GM12878 (cell line): Measurements from ENCODE around the gene STARD4. TPM values are rescaled to one million over a fixed set of nuclear protein-coding genes. Genes with fewer than 3 reads are reported as not detected.

ENCODE experiments used
- BACH1 ChIP-seq: fragments of 450-650 bp; IDR thresholded peaks from 2 replicates; pipeline ENCODE4 v1.6.1; 2017; ENCODE audit warnings: mild to moderate bottlenecking, borderline replicate concordance
- CUX1 ChIP-seq: IDR thresholded peaks from 2 replicates; pipeline ENCODE4 v1.6.1; 2012; ENCODE audit warnings: improper control_type of control experiment, low read depth, low read length; ENCODE audit not compliant: insufficient replicate concordance
- JUNB ChIP-seq: IDR thresholded peaks from 2 replicates; pipeline ENCODE4 v1.6.1; 2016; ENCODE audit warnings: antibody characterized with exemption, mild to moderate bottlenecking
- SREBF1 ChIP-seq: IDR thresholded peaks from 2 replicates; pipeline ENCODE4 v1.6.1; 2012; ENCODE audit warnings: mild to moderate bottlenecking, low read length
- YBX1 ChIP-seq: fragments of 450-650 bp; IDR thresholded peaks from 2 replicates; pipeline ENCODE4 v1.6.1; 2016; ENCODE audit warnings: antibody characterized with exemption
- polyA plus RNA-seq, 11 experiments: library from polyadenylated mRNA; depleted of rRNA in 4 of 11; unstranded in 6 of 11; stranded (reverse) in 5 of 11; fragments of >200 nt; fragmentation: Nextera tagmentation in 4 of 11; fragmentation: Illumina TruSeq in 1 of 11; extraction: Ambion mirVana in 4 of 11; extraction: Trizol in 1 of 11; gene quantifications; 1 replicate in 1 of 11; 2 replicates in 10 of 11; pipeline versions ENCODE4 v1.2.1 to v1.2.3, GENCODE V29; 2011 to 2016; ENCODE audit warnings: inconsistent platforms in 2 of 11, missing spikeins in 2 of 11, low read depth in 1 of 11
- total RNA-seq, 4 experiments: library from RNA; depleted of rRNA in 3 of 4; stranded (reverse); fragments of >200 nt in 3 of 4; fragmentation: Illumina TruSeq in 1 of 4; extraction: Trizol in 1 of 4; gene quantifications; 2 replicates each; pipeline versions ENCODE4 v1.2.1 to v1.2.3, GENCODE V29; 2013 to 2021

Gene STARD4
- total and polyA plus RNA-seq, 10 of the 15 experiments (the other 5 are each of a cell fraction or from before 2014, with no cell fraction given), result 41.9 to 190 (median 71.6) TPM

- TF ChIP-seq CUX1 (no peak), BACH1 (no peak), SREBF1 (no peak), JUNB (no peak), YBX1 (no peak)
Observed at GRCh38 chr5:111447099-111447498, 65.2 kb downstream of the STARD4 start (continued).

Other genes starting within 250 kb of the STARD4 start
- gene NREP, start 244.7 kb upstream of the STARD4 start, total RNA-seq (2014; rRNA removed), result 25.4 and 31.3 TPM in 2 replicates
- gene NREP, start 244.7 kb upstream of the STARD4 start, total RNA-seq (2014; rRNA removed; fragmentation: Illumina TruSeq; extraction: Trizol), result 33.4 and 34.4 TPM in 2 replicates
- 32.9 and 34.5 TPM in 2 replicates for gene NREP, start 244.7 kb upstream of the STARD4 start, total RNA-seq (2021)
- 117 and 138 TPM in 2 replicates for gene NREP, start 244.7 kb upstream of the STARD4 start, polyA plus RNA-seq (2011; rRNA removed)
- 59.7 and 76.3 TPM in 2 replicates for gene NREP, start 244.7 kb upstream of the STARD4 start, polyA plus RNA-seq (2014; fragmentation: Illumina TruSeq; extraction: Trizol)
- gene NREP, start 244.7 kb upstream of the STARD4 start, polyA plus RNA-seq (2014; fragmentation: Nextera tagmentation; extraction: Ambion mirVana), result 10 to 100 TPM; 20.6 to 21.0 TPM
- gene NREP, start 244.7 kb upstream of the STARD4 start, polyA plus RNA-seq (2014; rRNA removed), result 30.9 and 32.6 TPM in 2 replicates
- gene NREP, start 244.7 kb upstream of the STARD4 start, polyA plus RNA-seq (2016; fragmentation: Nextera tagmentation; extraction: Ambion mirVana), result 10 to 100 TPM; 29.0 to 41.5 TPM